HG03280 (cell line): Measurements from ENCODE around the gene PMEPA1.

ENCODE experiments used
- ATAC-seq: cut with Tn5 transposase; IDR thresholded peaks from one replicate; pipeline ENCODE4 v1.9.1; 2021; ENCODE audit warnings: mild to moderate bottlenecking, moderate library complexity; ENCODE audit not compliant: unreplicated experiment

The PMEPA1 gene

DNA sequence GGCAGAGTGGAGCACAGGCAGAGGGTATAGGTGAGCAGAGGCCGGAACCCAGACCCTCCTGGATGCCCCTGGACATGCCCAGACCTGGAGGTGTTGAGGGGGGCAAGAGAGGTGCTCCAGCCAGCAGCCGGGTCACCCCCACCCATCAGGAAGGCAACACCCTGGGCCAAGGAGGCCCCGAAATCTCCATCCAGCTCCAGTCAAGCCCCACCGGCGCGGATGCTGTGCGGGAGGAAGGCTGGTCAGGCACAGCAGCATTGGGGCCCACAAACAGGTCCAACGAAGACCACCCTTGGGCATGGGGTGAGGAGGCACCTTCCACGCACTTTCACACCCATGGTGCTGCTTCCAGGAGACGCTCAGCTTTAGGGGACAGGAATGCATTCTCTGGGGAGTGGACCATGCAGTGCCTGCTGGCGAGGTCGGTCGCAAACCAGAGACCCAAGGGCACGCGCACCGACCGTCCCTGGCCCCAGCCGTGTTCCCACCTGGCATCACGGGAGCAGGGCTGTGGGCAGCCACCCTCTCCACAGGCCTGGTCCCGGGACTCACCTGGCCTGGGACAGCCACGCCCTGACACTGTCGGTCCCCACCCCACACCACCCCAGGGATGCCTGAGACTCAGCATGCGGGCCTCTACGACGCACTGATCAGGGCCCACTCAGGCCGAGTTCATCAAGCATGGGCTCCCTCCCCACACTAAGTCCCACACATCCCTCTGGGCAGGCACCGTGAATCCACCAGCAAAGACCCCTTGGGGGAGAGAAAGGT lies 45.9 kb downstream of the PMEPA1 start:
- ATAC-seq: no peak

DNA sequence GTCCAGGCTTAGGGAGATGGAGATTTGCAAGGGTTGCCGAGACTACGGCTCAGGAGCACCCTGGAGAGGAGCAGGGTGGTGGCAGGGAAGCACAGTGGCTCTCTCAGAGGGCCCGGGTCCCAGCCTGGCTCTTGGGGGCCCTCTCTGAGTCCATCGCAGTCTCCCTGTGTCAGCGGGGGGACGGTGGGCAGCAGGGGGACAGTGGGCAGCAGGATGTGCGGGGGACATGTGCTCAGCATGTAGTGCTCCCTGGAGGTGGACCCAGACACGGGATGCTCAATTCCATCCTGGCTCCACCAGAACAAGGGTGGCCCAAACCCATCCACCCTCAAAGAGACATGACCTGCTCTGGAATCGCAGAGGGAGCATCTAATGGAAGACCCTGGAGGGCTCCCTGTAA lies 46.6 kb downstream of the PMEPA1 start:
- no peak for ATAC-seq

DNA sequence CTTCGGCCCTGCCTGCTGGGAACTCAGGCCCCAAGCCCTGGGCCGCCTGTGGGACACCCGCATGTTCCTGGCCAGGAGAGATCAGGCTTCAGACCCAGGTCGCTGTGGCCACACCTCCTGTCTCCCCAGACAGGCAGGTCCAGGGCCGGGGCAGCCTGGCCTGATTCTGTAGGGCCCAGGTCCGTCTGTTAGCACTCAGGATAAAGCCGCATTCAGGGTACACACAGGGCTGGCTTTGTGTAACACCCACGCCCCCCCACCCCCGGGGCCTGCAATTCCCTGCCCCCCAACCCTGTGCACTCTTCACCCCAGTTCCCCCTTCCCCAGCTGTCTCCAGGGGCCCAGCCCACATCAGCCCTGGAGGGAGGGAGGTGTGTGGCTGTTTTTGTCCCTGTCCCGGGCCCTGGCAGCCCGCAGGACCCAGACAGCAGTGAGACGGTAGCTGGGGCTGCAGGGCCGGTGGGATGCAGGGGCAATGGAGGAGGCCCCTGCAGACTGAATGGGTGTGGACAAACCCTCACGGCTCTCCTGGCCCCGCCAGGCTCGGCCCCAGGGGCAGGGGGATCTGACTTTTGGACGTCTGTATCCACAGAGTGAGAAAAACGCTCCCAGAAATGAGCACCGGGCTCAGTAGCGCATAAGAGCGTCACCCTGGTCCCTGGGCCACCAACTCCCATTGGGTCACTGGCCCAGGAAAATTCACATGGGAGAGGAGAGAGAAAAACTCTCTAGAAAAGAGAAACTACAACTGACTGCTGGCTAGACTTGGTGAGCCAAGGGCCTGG lies 47.2 kb downstream of the PMEPA1 start:
- no peak for ATAC-seq

DNA sequence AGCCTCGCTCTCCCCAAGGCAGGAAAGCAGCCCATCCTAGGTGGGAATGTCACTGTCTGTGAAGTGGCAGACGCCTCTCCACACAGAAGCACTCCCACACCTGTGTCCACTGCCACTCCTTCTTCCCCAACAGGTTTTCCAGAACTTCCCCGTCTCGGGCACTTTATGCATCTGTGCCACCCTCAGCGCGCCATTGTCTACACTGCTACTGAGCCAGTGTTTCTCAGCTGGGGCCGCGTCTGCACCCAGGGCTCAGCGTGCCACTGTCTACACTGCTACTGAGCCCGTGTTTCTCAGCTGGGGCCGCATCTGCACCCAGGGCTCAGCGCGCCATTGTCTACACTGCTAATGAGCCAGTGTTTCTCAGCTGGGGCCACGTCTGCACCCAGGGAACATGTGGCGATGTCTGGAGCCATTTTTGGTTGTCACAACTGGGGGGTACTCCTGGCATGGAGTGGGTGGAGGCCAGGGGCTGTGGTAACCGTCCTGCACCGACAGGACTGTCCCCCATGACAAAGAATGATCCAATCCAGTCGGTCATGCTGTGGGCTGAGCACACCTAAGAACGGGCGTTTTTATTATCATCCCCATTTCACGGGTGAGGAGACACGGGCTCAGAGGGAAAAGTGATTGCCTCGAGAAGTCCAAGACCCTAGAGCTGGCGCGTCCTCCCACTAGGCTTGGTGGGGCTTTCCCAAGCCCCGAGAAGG lies 47.9 kb downstream of the PMEPA1 start:
- ATAC-seq: no peak

DNA sequence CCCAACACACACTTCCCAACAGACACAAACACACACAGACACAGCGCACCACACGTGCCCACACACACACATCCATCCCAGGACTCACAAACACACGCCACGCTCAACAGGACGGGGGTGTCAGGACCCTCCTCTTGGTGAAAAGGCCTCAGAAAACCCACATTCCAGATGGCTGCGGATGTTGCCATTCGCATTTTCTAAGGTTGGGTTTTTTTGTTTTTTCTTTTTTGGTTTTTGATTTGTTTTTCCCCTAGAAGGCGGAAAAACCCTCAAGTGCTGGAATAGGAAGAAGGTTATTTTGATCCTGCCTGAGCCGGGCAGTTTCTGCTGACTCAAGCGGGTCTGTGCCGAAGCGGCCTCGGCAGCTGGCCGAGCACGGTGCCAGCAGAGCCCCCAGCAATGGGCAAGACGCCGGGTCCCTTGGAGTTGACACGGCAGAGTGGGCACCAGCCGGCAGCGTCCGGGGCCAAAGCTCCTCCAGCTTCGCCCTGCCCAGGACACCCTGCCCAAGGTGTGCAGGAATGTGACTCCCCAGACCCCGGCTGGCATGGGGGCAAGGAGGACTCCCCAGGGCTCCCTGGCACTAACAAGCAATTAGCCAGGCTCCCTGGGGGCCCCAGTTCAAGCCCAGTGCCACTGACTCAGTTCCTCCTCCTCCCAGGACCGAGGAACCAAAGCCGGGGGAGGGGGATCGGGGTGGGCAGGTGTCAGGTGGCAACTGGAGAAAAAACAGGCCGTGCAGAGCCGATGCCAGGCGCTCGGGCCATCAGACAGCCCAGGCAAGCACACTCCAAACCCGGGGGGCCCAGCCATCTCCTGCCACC lies 48.7 kb downstream of the PMEPA1 start:
- ATAC-seq: no peak

DNA sequence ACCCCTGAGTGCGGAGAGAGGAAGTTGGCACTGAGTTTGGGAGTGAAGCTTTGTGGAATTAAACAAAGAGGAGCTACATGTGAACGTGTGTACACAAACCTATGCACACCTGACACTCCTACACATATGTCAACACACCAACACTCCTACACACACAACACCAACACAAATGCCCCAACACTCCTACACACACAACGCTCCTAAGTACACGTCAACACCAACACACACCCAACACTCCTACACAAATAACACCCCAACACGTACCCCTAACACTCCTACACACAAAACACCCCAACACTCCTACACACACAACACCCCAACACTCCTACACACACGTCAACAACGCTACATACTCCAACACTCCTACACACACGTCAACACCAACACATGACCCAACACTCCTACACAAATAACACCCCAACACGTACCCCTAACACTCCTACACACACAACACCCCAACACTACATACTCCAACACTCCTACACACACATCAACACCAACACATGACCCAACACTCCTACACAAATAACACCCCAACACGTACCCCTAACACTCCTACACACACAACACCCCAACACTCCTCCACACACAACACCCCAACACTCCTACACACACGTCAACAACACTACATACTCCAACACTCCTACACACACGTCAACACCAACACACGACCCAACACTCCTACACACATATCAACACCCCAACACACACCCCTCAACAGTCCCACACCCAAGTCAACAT lies 49.5 kb downstream of the PMEPA1 start:
- ATAC-seq: no peak

DNA sequence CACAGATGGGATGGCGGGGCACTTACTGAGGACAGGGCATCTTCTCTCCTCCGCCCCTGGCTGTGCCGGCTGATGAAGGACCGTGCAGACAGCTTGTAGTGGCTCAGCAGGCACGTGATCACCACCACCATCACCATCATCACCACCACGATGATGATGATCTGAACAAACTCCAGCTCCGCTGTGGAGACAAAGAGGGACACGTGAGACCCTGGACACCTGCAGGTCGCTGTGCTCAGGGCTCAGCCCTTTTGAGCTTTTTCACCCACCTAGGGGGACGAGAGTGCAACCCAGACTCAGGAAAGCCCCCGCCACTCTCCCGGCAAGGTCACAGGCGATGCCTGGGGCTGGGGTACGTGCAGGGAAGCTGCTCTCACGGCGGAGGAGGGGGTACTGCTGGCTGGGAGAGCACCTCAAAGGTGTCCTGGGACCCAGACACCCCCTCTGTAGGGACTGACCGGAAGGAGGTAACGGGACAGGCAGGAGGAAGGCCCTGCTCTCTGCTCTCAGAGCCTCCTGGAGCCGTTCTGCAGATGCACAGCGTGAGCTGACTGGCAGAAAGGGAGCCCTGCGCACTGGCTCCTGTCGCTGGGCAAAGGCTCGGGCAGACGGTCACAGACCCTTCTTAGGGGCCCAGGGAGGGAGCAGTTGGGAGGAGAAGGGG lies 50.2 kb downstream of the PMEPA1 start:
- no peak for ATAC-seq

DNA sequence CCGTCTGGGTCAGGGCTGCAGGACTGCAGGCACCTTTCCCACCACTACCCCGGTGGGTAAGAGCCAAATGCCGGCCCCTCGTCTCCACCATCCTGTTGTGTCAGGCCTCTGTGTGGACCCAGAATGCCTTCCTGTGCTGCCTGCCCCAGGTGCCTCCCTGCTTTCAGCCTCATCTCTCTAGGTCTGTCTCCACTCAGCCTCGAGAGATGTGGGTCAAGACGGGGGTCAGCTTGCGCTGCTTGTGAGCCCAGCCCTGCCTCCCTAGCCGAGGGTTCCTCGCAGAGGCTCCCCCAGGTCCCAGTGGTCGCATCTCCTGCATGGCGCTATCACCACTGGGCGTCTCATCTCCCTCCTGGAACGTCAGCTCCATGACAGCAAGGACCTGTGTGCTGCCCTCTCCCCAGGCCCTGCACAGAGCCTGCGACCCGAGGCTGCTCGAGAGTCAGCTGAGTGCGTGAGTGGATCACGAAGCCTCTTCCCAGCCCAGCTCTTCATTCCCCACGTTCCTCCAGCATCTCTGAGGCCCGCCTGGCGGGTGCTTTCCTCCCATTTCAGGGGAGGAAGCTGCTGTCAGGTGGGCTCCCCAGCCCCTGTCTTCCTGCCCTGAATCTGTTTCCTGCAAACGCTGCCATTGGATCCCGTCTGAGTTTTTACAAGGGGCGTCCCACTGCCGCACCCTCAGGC lies 50.8 kb downstream of the PMEPA1 start:
- ATAC-seq: no peak

DNA sequence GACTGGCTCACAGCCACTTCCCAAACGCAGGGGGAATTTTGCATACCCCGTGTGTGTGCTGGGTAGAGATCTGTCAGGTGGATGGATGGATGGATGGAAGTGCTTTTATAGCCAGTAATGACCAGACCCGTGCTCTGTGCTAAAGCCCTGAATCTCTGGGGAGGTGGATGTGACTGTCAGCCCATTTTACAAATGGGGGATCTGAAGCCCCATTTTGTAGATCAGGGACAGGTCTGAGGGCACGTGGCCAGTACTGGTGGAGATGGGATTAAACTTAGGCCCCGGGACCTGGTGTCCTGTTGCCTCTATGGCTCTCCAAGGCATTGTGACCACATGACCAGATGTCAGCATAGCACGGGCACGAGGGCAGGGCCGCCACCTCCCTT lies 51.4 kb downstream of the PMEPA1 start:
- no peak for ATAC-seq

DNA sequence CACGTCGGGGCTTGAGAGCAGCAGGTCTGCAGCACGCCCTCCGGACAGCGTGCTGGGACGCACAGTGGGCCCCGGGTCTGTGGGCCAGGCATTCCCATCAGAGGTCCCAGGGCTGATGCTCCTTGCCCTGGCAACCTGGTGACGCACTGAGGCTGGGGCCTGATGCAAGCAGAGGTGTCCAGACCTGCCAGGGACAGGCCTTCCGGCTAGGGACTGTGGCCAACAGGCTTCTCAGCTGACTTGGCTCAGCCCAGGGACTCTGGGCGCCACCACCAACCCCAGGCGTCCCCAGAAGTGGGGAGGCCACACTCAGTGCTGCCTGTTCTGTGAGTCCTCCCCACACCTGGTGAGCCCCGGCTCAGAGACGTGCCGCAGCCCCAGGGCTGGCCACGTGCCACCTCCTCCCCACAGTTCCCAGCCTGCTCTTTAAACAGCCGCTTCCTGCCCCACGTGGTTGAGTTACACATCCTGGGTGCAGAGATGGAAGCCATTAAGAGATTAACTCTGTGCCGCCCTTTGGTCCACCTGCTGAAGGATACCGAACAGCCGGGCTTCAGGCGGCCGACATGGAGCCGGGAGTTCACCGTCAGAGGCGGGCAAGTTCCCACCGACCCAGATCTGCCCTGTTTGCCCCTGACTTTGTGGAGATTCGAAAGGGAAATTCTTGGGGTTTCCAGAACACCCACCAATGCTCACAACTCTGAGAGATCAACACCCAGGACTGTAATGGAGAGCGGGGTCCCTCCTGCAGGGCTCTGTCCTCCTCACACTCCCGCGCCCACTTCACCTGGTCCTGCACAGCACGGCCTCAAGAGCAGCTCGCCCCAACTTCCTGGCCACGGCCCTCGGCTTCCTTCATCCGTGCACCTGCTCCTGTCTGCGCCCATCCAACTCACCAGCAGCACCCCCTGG lies 52.0 kb downstream of the PMEPA1 start:
- no peak for ATAC-seq

DNA sequence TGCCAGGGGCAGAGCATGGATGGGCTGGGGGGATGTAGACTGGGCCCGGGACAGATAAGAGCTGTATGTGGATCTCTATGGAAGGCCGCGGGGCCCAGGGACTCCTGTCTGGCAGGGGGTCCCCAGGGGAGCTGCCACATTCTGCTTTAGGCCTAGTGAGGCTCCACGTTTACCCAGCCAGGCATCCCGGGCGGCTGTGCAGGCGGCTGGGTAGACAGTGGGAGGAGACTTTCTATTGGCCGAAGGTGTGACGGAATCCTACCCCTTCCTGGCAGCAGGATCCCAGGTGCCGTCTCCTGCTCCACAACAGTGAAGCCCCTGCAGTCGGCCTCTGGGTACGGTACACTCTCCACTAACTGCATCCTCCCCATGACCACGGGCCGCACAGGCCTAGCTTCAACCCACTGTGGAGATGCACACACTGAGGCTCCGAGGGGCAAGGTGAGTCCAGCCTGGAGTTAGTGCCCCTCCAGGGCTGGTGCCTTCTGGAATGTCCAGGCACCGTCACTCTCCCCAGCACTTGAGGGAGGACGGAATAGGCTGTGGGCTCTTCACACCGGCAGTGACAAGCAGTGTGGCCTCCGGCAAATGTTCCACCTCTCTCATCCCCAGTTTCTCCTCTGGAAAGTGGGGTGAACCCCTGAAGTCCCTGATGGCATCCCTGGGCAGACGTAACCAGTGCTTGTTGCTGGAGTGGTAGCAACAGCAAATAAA lies 52.8 kb downstream of the PMEPA1 start:
- no peak for ATAC-seq

DNA sequence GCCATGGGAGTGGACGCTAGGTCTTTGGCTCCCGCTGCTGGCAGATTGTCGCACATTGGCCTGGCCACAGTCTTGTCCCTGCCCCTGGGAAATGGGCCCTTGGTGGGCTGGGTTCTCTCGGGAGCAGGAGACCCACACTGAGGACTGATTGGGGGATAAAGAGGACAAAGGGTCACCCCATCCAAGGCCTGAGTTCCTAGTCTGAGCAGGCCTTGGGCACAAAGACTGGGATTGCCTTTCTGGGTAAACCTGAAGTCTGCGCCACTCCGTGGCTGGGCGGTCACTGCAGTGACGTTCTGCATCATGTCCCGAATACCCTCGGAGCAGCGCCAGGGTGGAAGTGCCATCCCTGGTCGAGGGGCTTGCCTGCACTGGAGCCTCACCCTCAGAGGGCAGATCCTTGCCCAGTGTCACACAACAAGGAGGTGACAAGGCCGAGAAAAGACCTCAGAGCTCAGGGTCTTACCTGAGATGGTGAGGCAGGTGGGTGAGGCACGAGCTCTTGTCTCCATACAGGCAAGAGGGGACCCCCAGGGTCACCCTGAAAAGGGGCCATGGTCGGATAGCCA lies 53.5 kb downstream of the PMEPA1 start:
- no peak for ATAC-seq

DNA sequence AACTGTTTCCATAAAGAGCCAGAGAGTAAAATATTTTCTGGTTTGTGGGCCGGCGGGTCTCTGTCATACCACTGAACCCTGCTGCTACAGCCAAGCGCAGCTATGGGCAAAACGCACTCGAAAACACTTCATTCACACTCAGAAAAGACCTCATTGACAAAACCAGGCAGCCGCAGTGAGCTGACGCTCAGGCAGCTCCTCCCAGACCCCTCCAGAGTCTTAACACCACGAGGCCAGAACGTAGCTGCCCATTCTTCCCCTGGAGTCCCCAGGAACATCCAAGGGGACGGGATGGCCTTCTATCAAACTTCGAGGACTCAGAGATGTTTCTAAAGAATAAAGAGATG lies 54.0 kb downstream of the PMEPA1 start:
- ATAC-seq: no peak

DNA sequence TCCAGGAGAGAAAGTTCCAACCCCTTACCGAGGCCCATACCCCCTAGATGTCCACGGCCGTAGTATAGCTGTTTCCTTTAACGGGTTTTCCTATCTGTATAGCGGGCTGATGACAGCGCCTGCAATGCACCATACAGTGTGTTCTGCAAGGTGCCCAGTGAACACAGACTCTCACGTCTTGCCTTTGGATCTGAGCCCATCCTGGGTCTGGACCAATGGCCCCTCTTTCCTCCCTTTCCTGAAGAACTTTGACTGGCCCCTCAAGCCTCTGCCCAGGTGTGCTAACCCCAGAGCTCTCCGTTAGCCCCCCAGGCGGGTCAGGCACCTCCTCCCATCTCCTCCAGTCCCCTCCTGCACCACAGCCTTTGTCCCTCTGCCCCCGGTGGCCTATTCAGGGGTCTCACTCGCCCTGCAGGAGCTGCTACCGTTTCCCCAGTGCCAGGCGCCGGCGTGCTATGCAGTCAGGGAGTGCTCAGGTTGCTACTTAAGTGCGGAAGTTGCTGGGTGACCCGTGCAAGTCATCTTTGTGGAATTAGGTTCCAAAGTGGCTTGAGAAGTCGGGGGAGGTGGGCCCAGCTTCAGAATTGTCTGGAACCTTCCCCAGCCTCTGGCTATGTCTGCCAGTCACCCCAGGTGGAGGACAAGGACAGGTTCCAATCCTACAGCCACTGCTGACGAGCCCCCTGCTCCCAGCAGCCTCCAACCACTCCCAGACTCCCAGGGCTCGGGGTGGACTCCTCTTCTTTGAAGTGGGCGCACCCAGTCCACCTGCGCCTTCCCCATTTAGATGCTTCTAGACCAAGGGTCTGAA lies 54.6 kb downstream of the PMEPA1 start:
- ATAC-seq: no peak

DNA sequence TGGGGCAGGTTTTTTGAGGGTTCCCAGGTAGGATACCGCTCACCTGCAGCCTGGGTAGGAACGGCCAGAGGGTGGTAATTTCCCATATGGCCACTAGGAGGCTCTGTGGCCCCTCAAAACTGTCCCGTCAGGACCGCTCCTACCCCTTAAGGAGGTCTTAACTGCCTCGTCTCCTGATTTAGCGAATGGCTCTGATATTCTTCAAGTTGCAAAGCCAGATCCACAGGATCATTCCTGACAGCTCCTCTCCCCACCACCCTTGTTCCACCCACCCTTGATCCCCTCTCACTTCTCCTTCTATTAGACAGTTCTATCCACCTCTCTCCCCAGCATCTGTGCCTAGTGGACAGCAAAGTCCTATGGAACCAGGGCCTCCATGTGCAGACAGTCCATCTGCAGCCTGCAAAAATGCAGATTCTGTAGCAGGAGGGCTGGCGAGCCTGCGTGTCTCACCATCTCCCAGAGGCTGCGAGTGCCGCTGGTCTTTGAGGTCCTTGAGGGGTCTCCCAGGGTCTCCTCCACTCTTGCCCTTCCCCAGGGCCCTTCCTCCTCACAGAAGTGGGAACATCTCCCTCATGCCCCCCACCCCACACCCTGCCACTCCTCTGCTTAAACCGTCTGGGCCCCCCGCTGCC lies 55.3 kb downstream of the PMEPA1 start:
- ATAC-seq: no peak

DNA sequence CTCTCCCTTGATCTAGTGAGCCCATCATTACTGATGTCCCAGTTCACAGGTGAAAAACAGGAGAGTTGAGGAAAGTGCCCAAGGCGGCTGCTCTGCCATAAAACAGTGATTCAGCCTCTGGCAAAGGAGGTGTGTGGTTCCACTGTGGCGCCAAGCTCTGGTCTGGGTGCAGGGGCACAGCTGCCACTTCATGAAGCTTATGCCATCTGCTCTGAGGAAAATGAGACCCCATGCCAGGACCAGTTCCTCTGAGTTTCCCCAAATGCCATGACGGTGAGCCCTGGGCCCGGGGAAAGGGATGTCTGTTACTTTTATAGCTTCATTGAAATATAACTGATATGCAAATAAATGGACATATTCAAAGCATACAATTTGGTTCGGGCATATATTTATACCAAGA lies 55.9 kb downstream of the PMEPA1 start:
- ATAC-seq: no peak
